Measurements from ENCODE around the gene SMARCC1. TPM values are rescaled to one million over a fixed set of nuclear protein-coding genes. Genes with fewer than 3 reads are reported as not detected.

Gene SMARCC1
- total and polyA plus RNA-seq, 2 of the 4 experiments (the other 2 are of a cell fraction), result 18.6 to 39.6 TPM

GRCh38 chr3:47610583-47610982, 171.1 kb downstream of the SMARCC1 start:
- dilution Hi-C loops (cut with HindIII; ENCODE audit: low sequenced_read_pairs, unreplicated experiment), result no loop called here

More at GRCh38 chr3:47610583-47610982, 171.1 kb downstream of the SMARCC1 start:
- H3K56ac ChIP-seq (ENCODE audit: extremely low read depth, insufficient read depth, low read length), result no peak overlapping the region
- no peak overlapping the region for H3K9ac ChIP-seq (ENCODE audit: low read depth, low read length)
- H3K27ac ChIP-seq (ENCODE audit: insufficient read depth, low read length), result no peak overlapping the region
- H2BK5ac ChIP-seq (ENCODE audit: low read depth, low read length, poor library complexity, severe bottlenecking), result no peak overlapping the region
- no peak overlapping the region for H4K5ac ChIP-seq (ENCODE audit: low read depth, low read length)
- WGBS, 2 experiments (ENCODE audit: extremely low coverage in 2 of 2, insufficient read length in 1 of 2), result no CpG with 5 or more reads among the region's 3 CpGs
- H2BK120ac ChIP-seq (ENCODE audit: low read depth, low read length), result no peak overlapping the region
- no peak overlapping the region for H3K4me2 ChIP-seq (ENCODE audit: low read depth, low read length)
- H2BK15ac ChIP-seq (ENCODE audit: low read depth, low read length), result no peak overlapping the region
- DNase-seq (no peak), ATAC-seq (ENCODE audit: low read depth) (no peak)
- H4K91ac ChIP-seq (ENCODE audit: insufficient read depth, low read depth, low read length), result no peak overlapping the region
- peaks cover 6% of the 10 kb centered on the region; the same call in 1 of the 2 replicates for H3K4me1 ChIP-seq (ENCODE audit: control insufficient read depth, insufficient read depth, low read length)
- no TSS peak for BruUV-seq (replicated peaks)
- no peak overlapping the region for H2AK5ac ChIP-seq (ENCODE audit: low read depth, low read length)
- intact Hi-C loops (cut with micrococcal nuclease), result no loop called here
- no peaks in the 10 kb centered on the region for H3K9me3 ChIP-seq (ENCODE audit: control insufficient read depth, insufficient read depth, low read length)
- H3K36me3 ChIP-seq (ENCODE audit: control insufficient read depth, insufficient read depth, low read length), result peaks cover 24% of the 10 kb centered on the region
- ChIA-PET CTCF (no interaction called here), POLR2A (ENCODE audit: unreplicated experiment) (no interaction called here)
- H3K9me1 ChIP-seq (ENCODE audit: insufficient read depth, low read length), result peaks cover 17% of the 10 kb centered on the region
- H2BK20ac ChIP-seq (ENCODE audit: low read depth, low read length), result no peak overlapping the region
- H2AFZ ChIP-seq (replicated peaks; ENCODE audit: low read length, poor library complexity), result no peak overlapping the region
- no peak overlapping the region for H3K4me3 ChIP-seq (ENCODE audit: insufficient read depth, low read depth, low read length)
- TF ChIP-seq, protein P1, sequence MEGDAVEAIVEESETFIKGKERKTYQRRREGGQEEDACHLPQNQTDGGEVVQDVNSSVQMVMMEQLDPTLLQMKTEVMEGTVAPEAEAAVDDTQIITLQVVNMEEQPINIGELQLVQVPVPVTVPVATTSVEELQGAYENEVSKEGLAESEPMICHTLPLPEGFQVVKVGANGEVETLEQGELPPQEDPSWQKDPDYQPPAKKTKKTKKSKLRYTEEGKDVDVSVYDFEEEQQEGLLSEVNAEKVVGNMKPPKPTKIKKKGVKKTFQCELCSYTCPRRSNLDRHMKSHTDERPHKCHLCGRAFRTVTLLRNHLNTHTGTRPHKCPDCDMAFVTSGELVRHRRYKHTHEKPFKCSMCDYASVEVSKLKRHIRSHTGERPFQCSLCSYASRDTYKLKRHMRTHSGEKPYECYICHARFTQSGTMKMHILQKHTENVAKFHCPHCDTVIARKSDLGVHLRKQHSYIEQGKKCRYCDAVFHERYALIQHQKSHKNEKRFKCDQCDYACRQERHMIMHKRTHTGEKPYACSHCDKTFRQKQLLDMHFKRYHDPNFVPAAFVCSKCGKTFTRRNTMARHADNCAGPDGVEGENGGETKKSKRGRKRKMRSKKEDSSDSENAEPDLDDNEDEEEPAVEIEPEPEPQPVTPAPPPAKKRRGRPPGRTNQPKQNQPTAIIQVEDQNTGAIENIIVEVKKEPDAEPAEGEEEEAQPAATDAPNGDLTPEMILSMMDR (conservative IDR thresholded peaks at IDR 0.05; ENCODE audit: low read depth, low read length), result no peak
- peaks cover 15% of the 10 kb centered on the region for H4K20me1 ChIP-seq (ENCODE audit: insufficient read depth, low read length)
- H3K4ac ChIP-seq (ENCODE audit: low read depth, low read length), result no peak overlapping the region
- peaks cover 11 to 30% of the 10 kb centered on the region in 2 experiments for H3K79me1 ChIP-seq (ENCODE audit: low read depth in 1 of 2, low read length in 2 of 2)
- in situ Hi-C loops (cut with MboI; ENCODE audit: low sequenced_read_pairs), result no loop called here
- H4K8ac ChIP-seq (ENCODE audit: low read depth in 2 of 2, low read length in 2 of 2), result no peak overlapping the region
- H3K18ac ChIP-seq (ENCODE audit: low read depth, low read length), result no peak overlapping the region
- no peak overlapping the region for H3K14ac ChIP-seq (replicated peaks; ENCODE audit: low read depth, low read length)
- no peak overlapping the region for H3K23ac ChIP-seq (ENCODE audit: low read depth, low read length)
- no peaks in the 10 kb centered on the region for H3K27me3 ChIP-seq (ENCODE audit: control insufficient read depth, insufficient read depth, low read length)
- no peak overlapping the region for H2AK9ac ChIP-seq (replicated peaks; ENCODE audit: low read depth, low read length, poor library complexity)
